Adrenal gland (tissue), 12 donors: Measurements from ENCODE around the gene LHFPL2. TPM values are rescaled to one million over a fixed set of nuclear protein-coding genes. Genes with fewer than 3 reads are reported as not detected.

Source experiments
- DNase-seq, 7 donors: peaks; one replicate each; pipeline ENCODE4 v3.0.0-alpha.2; 2019 to 2020
- H3K27ac ChIP-seq, 5 donors: fragments of 200-600 bp; sonication (generic) in 4 of 5; 1 replicate in 3 of 5; 2 replicates in 2 of 5; pipeline versions ENCODE4 v1.5.1 to v1.8.0; 2016 to 2020; ENCODE audit warnings: mild to moderate bottlenecking in 1 of 5
- H3K27me3 ChIP-seq: fragments of 200-600 bp; 2 replicates; pipeline ENCODE4 v1.8.0; 2021
- H3K36me3 ChIP-seq, 2 donors: fragments of 200-600 bp; replicated peaks in 1 of 2; 1 replicate in 1 of 2; 2 replicates in 1 of 2; pipeline versions ENCODE4 v1.5.1 to v1.8.0; 2018 to 2022
- H3K4me1 ChIP-seq, 2 donors: fragments of 200-600 bp; replicated peaks in 1 of 2; 1 replicate in 1 of 2; 2 replicates in 1 of 2; pipeline versions ENCODE4 v1.5.1 to v1.8.0; 2018 to 2021
- H3K4me3 ChIP-seq, 4 donors: fragments of 200-600 bp; sonication (generic) in 3 of 4; one replicate each; pipeline ENCODE4 v1.5.1; 2016 to 2018
- H3K9me3 ChIP-seq, 3 donors: fragments of 200-600 bp; sonication (generic) in 1 of 3; replicated peaks in 1 of 3; 1 replicate in 2 of 3; 2 replicates in 1 of 3; pipeline versions ENCODE4 v1.5.1 to v1.8.0; 2016 to 2021
- POLR2A ChIP-seq, 2 donors: fragments of 450-650 bp; IDR thresholded peaks; one replicate each; pipeline ENCODE4 v1.6.1; 2017; ENCODE audit warnings: antibody characterized with exemption in 2 of 2, mild to moderate bottlenecking in 2 of 2, moderate library complexity in 1 of 2
- WGBS, 4 donors: extraction: QIAGEN DNeasy Blood & Tissue Kit in 2 of 4; methylation state at CpG; one replicate each; pipeline versions ENCODE4 v1.1.5 to v1.1.7; 2013 to 2017; 5-methylcytosine and 5-hydroxymethylcytosine counted together
- intact Hi-C, 2 donors: fragments of 100-400 bp; cut with DNase I; formaldehyde crosslinking; loops; one replicate each; pipeline versions ENCODE4 v1.14.1 to v1.15.0; 2022 to 2023
- polyA plus RNA-seq, 3 donors: library from polyadenylated mRNA; stranded (reverse); fragments of 200-250 nt in 2 of 3; fragments of 350-450 nt in 1 of 3; fragmentation: Illumina TruSeq in 1 of 3; extraction: RNeasy Lipid Tissue Mini Kit (QIAGEN cat#74804) in 1 of 3; gene quantifications; one replicate each; pipeline ENCODE4 v1.2.3, GENCODE V29; 2013 to 2014
- total RNA-seq, 9 donors: library from RNA; depleted of rRNA in 4 of 9; stranded (reverse); fragments of >200 nt in 4 of 9; fragments of 120-200 nt in 1 of 9; fragmentation: NEBNext Ultra II Directional in 1 of 9; extraction: Animal tissue kit (Norgen Biotek cat#: 25700) in 1 of 9; gene quantifications; one replicate each; pipeline versions ENCODE4 v1.1.0 to v1.2.4, GENCODE V29; 2013 to 2023
- TF ChIP-seq, protein P1 (sequence below), 6 experiments: fragments of 450-650 bp in 4 of 6; fragments of 200-600 bp in 2 of 6; sonication (generic) in 1 of 6; IDR thresholded peaks; 1 replicate in 5 of 6; 2 replicates in 1 of 6; pipeline versions ENCODE4 v1.5.1 to v1.8.0; 2016 to 2021; ENCODE audit warnings: antibody characterized with exemption in 6 of 6, mild to moderate bottlenecking in 2 of 6, moderate library complexity in 1 of 6
- donor health status: healthy with polysubstance abuse.
- donor health status: Bipolar disorder and iron deficiency.
- donor health status: DM: yes; HTN: yes; CAD: no.
- donor health status: DM: no; HTN: no; CAD: no.
- donor health status: DM: no; HTN: no; CAD: no.
- donor health status: DM: yes; HTN: yes; CAD: no.

Gene LHFPL2
- total and polyA plus RNA-seq, 12 donors, result 8.0 to 68.4 (median 44.9) TPM

- no peaks in the 10 kb centered on the region for H3K9me3 ChIP-seq
- no peaks in the 10 kb centered on the region for H3K36me3 ChIP-seq
- H3K4me3 ChIP-seq, result no peak overlapping the region
- no peak for DNase-seq
- H3K4me1 ChIP-seq, result peaks cover 0 to 7% of the 10 kb centered on the region in 2 donors
- intact Hi-C loops, result no loop called here
- no peak for TF ChIP-seq POLR2A (IDR thresholded peaks at IDR 0.05)
- TF ChIP-seq, protein P1, sequence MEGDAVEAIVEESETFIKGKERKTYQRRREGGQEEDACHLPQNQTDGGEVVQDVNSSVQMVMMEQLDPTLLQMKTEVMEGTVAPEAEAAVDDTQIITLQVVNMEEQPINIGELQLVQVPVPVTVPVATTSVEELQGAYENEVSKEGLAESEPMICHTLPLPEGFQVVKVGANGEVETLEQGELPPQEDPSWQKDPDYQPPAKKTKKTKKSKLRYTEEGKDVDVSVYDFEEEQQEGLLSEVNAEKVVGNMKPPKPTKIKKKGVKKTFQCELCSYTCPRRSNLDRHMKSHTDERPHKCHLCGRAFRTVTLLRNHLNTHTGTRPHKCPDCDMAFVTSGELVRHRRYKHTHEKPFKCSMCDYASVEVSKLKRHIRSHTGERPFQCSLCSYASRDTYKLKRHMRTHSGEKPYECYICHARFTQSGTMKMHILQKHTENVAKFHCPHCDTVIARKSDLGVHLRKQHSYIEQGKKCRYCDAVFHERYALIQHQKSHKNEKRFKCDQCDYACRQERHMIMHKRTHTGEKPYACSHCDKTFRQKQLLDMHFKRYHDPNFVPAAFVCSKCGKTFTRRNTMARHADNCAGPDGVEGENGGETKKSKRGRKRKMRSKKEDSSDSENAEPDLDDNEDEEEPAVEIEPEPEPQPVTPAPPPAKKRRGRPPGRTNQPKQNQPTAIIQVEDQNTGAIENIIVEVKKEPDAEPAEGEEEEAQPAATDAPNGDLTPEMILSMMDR (IDR thresholded peaks at IDR 0.05), result no peak
- H3K27ac ChIP-seq, result no peak overlapping the region
- H3K27me3 ChIP-seq, result no peaks in the 10 kb centered on the region
- WGBS, 4 donors, result 67 to 79% (median 71%) methylated on average over 6 of the region's 6 CpGs
Measured at GRCh38 chr5:78653681-78654366, 5.3 kb upstream of the LHFPL2 start.

GRCh38 chr5:78653031-78653430 is 4.5 kb upstream of the LHFPL2 start:
- no peak for TF ChIP-seq POLR2A (IDR thresholded peaks at IDR 0.05)
- TF ChIP-seq, protein P1 (IDR thresholded peaks at IDR 0.05), result no peak
- DNase-seq, result no peak
- H3K27ac ChIP-seq, result no peak overlapping the region
- intact Hi-C loops, result no loop called here
- 83 to 92% (median 91%) methylated on average over 2 of the region's 2 CpGs for WGBS, 4 donors
- peaks cover 0 to 7% of the 10 kb centered on the region in 2 donors for H3K4me1 ChIP-seq
- no peaks in the 10 kb centered on the region for H3K9me3 ChIP-seq
- no peaks in the 10 kb centered on the region for H3K27me3 ChIP-seq
- no peaks in the 10 kb centered on the region for H3K36me3 ChIP-seq
- no peak overlapping the region for H3K4me3 ChIP-seq

DNA sequence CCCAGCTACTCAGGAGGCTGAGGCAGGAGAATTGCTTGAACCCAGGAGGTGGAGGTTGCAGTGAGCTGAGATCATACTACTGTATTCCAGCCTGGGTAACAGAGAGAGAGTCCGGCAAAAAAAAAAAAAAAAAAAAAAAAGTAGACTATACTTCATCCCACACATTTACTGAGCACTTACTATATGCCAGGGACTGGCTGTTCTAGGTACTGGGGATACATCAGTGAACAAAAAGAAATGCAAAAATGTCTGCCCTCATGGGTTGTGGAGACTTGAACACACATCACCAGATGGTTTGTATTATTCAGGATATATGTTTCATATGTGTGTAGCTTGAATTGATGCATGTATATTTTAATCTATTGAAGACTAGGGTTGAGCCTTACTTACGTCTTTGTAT is 2.9 kb upstream of the LHFPL2 start:
- no peaks in the 10 kb centered on the region for H3K9me3 ChIP-seq
- intact Hi-C loops, result no loop called here
- H3K36me3 ChIP-seq, result no peaks in the 10 kb centered on the region
- WGBS, 4 donors, result 84 to 95% (median 87%) methylated on average over 2 of the region's 2 CpGs
- TF ChIP-seq, protein P1 (IDR thresholded peaks at IDR 0.05), result no peak
- TF ChIP-seq POLR2A (IDR thresholded peaks at IDR 0.05), result no peak
- DNase-seq, result no peak
- H3K27ac ChIP-seq, result no peak overlapping the region
- no peaks in the 10 kb centered on the region for H3K27me3 ChIP-seq
- no peak overlapping the region for H3K4me3 ChIP-seq
- H3K4me1 ChIP-seq, result peaks cover 4 to 19% of the 10 kb centered on the region in 2 donors

GRCh38 chr5:78650531-78650930 is 2.0 kb upstream of the LHFPL2 start:
- Histone ChIP-seq H3K27ac (no peak overlapping the region), H3K36me3 (no peaks in the 10 kb centered on the region), H3K27me3 (no peaks in the 10 kb centered on the region), H3K4me1 (peaks cover 4 to 28% of the 10 kb centered on the region in 2 donors), H3K9me3 (no peaks in the 10 kb centered on the region), H3K4me3 (no peak overlapping the region)
- DNase-seq, result no peak
- TF ChIP-seq, protein P1 (IDR thresholded peaks at IDR 0.05), result no peak
- no peak for TF ChIP-seq POLR2A (IDR thresholded peaks at IDR 0.05)
- intact Hi-C loops, result no loop called here
- WGBS, 4 donors, result 83 to 95% (median 91%) methylated on average over 1 of the region's 1 CpG
